WTC11 (cell line): ENCODE results near the gene NDUFS2. TPM values are rescaled to one million over a fixed set of nuclear protein-coding genes. Genes with fewer than 3 reads are reported as not detected.

Source experiments
- CREB1 ChIP-seq: sonication (generic); formaldehyde crosslinking; IDR thresholded peaks from 2 replicates; pipeline ENCODE4 v1.8.0; 2023; ENCODE audit warnings: mild to moderate bottlenecking, missing genetic modification reagents
- EMX1 ChIP-seq: fragments of 250-450 bp; sonication (Bioruptor Pico); IDR thresholded peaks from 2 replicates; pipeline ENCODE4 v1.8.0; 2021; ENCODE audit warnings: mild to moderate bottlenecking
- JAZF1 ChIP-seq: fragments of 250-450 bp; sonication (Bioruptor Pico); IDR thresholded peaks from 2 replicates; pipeline ENCODE4 v1.9.0; 2021; ENCODE audit warnings: moderate library complexity, mild to moderate bottlenecking, inconsistent platforms
- MYBL2 ChIP-seq: sonication (generic); formaldehyde crosslinking; IDR thresholded peaks from 2 replicates; pipeline ENCODE4 v1.8.1; 2023; ENCODE audit warnings: mild to moderate bottlenecking, moderate library complexity, missing genetic modification reagents
- NFE2L1 ChIP-seq: sonication (generic); formaldehyde crosslinking; IDR thresholded peaks from 2 replicates; pipeline ENCODE4 v1.8.1; 2023; ENCODE audit warnings: missing genetic modification reagents
- NFYB ChIP-seq: sonication (generic); formaldehyde crosslinking; conservative IDR thresholded peaks from 2 replicates; pipeline ENCODE4 v1.8.0; 2022; ENCODE audit warnings: low read depth, missing genetic modification reagents
- NR1H2 ChIP-seq: sonication (generic); formaldehyde crosslinking; IDR thresholded peaks from 2 replicates; pipeline ENCODE4 v1.9.0; 2021; ENCODE audit warnings: mild to moderate bottlenecking, moderate library complexity, missing genetic modification reagents
- NR2C2 ChIP-seq: sonication (generic); formaldehyde crosslinking; IDR thresholded peaks from 2 replicates; pipeline ENCODE4 v1.8.0; 2022; ENCODE audit warnings: mild to moderate bottlenecking, missing genetic modification reagents
- OVOL2 ChIP-seq: fragments of 250-450 bp; sonication (Bioruptor Pico); IDR thresholded peaks from 2 replicates; pipeline ENCODE4 v1.9.0; 2021; ENCODE audit warnings: mild to moderate bottlenecking, borderline replicate concordance
- SOX15 ChIP-seq: fragments of 250-450 bp; sonication (Bioruptor Pico); IDR thresholded peaks from 2 replicates; pipeline ENCODE4 v1.9.0; 2021; ENCODE audit warnings: mild to moderate bottlenecking
- TEAD1 ChIP-seq: sonication (generic); formaldehyde crosslinking; IDR thresholded peaks from 2 replicates; pipeline ENCODE4 v1.8.0; 2022; ENCODE audit warnings: mild to moderate bottlenecking, missing genetic modification reagents
- TP53 ChIP-seq: sonication (generic); formaldehyde crosslinking; IDR thresholded peaks from 2 replicates; pipeline ENCODE4 v1.8.1; 2023; ENCODE audit warnings: mild to moderate bottlenecking, missing genetic modification reagents
- ZNF219 ChIP-seq: sonication (generic); formaldehyde crosslinking; IDR thresholded peaks from 2 replicates; pipeline ENCODE4 v1.8.0; 2023; ENCODE audit warnings: missing genetic modification reagents, mild to moderate bottlenecking, borderline replicate concordance
- ZNF263 ChIP-seq: sonication (generic); formaldehyde crosslinking; IDR thresholded peaks from 2 replicates; pipeline ENCODE4 v1.8.1; 2022; ENCODE audit warnings: low read depth, mild to moderate bottlenecking, moderate library complexity, missing genetic modification reagents
- ZNF317 ChIP-seq: sonication (generic); formaldehyde crosslinking; IDR thresholded peaks from 2 replicates; pipeline ENCODE4 v1.8.1; 2023; ENCODE audit warnings: low read depth, mild to moderate bottlenecking, moderate library complexity, missing genetic modification reagents, borderline replicate concordance
- ZNF396 ChIP-seq: fragments of 250-450 bp; sonication (Bioruptor Pico); IDR thresholded peaks from 2 replicates; pipeline ENCODE4 v1.8.0; 2021; ENCODE audit warnings: mild to moderate bottlenecking, moderate library complexity, borderline replicate concordance
- total RNA-seq: library from RNA; stranded (reverse); gene quantifications from 3 replicates; pipeline ENCODE4 v1.2.3, GENCODE V29; 2021
- TF ChIP-seq, protein P1 (sequence below): sonication (generic); formaldehyde crosslinking; IDR thresholded peaks from 2 replicates; pipeline ENCODE4 v1.8.0; 2022; ENCODE audit warnings: mild to moderate bottlenecking, missing genetic modification reagents
- TF ChIP-seq, protein P2 (sequence below): sonication (generic); formaldehyde crosslinking; IDR thresholded peaks from 2 replicates; pipeline ENCODE4 v1.8.1; 2022; ENCODE audit warnings: low read depth, missing genetic modification reagents, borderline replicate concordance
- TF ChIP-seq, protein P3 (sequence below): sonication (generic); formaldehyde crosslinking; IDR thresholded peaks from 2 replicates; pipeline ENCODE4 v1.8.1; 2023; ENCODE audit warnings: mild to moderate bottlenecking, missing genetic modification reagents, moderate library complexity
- TF ChIP-seq, protein P4 (sequence below): sonication (generic); formaldehyde crosslinking; IDR thresholded peaks from 2 replicates; pipeline ENCODE4 v1.8.1; 2023; ENCODE audit warnings: mild to moderate bottlenecking, missing genetic modification reagents, borderline replicate concordance
- TF ChIP-seq, protein P5 (sequence below): sonication (generic); formaldehyde crosslinking; IDR thresholded peaks from 2 replicates; pipeline ENCODE4 v1.8.0; 2022; ENCODE audit warnings: mild to moderate bottlenecking, missing genetic modification reagents
- TF ChIP-seq, protein P6 (sequence below): fragments of 250-450 bp; sonication (Bioruptor Pico); IDR thresholded peaks from 2 replicates; pipeline ENCODE4 v1.9.0; 2021; ENCODE audit warnings: mild to moderate bottlenecking
- TF ChIP-seq, protein P7 (sequence below): fragments of 250-450 bp; sonication (Bioruptor Pico); IDR thresholded peaks from 2 replicates; pipeline ENCODE4 v1.8.0; 2021; ENCODE audit warnings: mild to moderate bottlenecking
- TF ChIP-seq, protein P8 (sequence below): sonication (generic); formaldehyde crosslinking; IDR thresholded peaks from 2 replicates; pipeline ENCODE4 v1.8.0; 2022; ENCODE audit warnings: mild to moderate bottlenecking, missing genetic modification reagents
- TF ChIP-seq, protein P9 (sequence below): sonication (generic); formaldehyde crosslinking; IDR thresholded peaks from 2 replicates; pipeline ENCODE4 v1.8.1; 2023; ENCODE audit warnings: mild to moderate bottlenecking, missing genetic modification reagents

Gene NDUFS2
- total RNA-seq, 1 experiment from 2014 or later = 108 TPM

DNA sequence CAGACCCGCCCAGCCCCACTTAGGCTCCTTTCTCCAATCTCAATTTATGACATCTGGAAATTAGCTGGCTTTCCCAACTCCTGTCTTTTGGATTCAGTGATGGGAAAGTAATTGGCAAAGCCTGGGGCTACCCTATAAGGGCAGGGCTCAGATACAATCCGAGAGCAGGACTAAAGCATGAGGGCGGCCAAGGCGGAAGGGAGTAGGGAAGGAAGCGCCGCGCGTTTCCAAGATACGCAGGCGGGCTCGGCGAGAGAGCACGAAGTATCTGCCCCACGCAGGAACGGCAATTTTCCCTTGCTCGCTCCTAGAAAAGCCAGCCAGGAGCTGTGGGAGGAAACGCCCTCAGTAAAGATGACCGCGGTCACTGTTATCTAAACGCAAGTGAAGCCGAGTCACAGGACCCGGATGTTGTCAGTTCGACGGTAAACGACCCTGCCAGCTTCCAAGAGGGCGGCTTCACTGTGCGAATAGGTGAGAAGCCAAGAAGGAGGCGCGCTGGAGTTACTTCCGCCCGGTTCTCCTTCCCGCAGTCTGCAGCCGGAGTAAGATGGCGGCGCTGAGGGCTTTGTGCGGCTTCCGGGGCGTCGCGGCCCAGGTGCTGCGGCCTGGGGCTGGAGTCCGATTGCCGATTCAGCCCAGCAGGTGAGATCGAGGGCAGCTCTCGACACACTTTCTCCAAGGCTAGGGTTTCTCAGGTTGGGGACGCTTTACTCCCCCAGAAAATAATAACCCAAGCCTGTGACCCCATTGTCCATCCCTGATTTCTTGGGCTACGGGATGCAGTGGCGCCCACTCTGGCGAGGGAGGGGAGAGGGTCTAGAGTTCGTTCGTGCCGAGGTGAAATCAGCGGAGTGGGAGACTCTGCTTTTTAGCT lies at the start of gene NDUFS2 (continued):
- TF ChIP-seq, protein P1, sequence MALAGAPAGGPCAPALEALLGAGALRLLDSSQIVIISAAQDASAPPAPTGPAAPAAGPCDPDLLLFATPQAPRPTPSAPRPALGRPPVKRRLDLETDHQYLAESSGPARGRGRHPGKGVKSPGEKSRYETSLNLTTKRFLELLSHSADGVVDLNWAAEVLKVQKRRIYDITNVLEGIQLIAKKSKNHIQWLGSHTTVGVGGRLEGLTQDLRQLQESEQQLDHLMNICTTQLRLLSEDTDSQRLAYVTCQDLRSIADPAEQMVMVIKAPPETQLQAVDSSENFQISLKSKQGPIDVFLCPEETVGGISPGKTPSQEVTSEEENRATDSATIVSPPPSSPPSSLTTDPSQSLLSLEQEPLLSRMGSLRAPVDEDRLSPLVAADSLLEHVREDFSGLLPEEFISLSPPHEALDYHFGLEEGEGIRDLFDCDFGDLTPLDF (CRISPR knock-in tag) = no peak
- TF ChIP-seq, protein P2, sequence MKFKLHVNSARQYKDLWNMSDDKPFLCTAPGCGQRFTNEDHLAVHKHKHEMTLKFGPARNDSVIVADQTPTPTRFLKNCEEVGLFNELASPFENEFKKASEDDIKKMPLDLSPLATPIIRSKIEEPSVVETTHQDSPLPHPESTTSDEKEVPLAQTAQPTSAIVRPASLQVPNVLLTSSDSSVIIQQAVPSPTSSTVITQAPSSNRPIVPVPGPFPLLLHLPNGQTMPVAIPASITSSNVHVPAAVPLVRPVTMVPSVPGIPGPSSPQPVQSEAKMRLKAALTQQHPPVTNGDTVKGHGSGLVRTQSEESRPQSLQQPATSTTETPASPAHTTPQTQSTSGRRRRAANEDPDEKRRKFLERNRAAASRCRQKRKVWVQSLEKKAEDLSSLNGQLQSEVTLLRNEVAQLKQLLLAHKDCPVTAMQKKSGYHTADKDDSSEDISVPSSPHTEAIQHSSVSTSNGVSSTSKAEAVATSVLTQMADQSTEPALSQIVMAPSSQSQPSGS (CRISPR knock-in tag) = no peak
- TF ChIP-seq ZNF317 (CRISPR knock-in tag) = no peak
- no peak for TF ChIP-seq ZNF263
- TF ChIP-seq ZNF396 (CRISPR knock-in tag) = no peak
- TF ChIP-seq SOX15 (CRISPR knock-in tag) = no peak
- TF ChIP-seq, protein P3, sequence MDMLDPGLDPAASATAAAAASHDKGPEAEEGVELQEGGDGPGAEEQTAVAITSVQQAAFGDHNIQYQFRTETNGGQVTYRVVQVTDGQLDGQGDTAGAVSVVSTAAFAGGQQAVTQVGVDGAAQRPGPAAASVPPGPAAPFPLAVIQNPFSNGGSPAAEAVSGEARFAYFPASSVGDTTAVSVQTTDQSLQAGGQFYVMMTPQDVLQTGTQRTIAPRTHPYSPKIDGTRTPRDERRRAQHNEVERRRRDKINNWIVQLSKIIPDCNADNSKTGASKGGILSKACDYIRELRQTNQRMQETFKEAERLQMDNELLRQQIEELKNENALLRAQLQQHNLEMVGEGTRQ = peak; percentile 59
- no peak for TF ChIP-seq NR2C2 (CRISPR knock-in tag)
- TF ChIP-seq, protein P4, sequence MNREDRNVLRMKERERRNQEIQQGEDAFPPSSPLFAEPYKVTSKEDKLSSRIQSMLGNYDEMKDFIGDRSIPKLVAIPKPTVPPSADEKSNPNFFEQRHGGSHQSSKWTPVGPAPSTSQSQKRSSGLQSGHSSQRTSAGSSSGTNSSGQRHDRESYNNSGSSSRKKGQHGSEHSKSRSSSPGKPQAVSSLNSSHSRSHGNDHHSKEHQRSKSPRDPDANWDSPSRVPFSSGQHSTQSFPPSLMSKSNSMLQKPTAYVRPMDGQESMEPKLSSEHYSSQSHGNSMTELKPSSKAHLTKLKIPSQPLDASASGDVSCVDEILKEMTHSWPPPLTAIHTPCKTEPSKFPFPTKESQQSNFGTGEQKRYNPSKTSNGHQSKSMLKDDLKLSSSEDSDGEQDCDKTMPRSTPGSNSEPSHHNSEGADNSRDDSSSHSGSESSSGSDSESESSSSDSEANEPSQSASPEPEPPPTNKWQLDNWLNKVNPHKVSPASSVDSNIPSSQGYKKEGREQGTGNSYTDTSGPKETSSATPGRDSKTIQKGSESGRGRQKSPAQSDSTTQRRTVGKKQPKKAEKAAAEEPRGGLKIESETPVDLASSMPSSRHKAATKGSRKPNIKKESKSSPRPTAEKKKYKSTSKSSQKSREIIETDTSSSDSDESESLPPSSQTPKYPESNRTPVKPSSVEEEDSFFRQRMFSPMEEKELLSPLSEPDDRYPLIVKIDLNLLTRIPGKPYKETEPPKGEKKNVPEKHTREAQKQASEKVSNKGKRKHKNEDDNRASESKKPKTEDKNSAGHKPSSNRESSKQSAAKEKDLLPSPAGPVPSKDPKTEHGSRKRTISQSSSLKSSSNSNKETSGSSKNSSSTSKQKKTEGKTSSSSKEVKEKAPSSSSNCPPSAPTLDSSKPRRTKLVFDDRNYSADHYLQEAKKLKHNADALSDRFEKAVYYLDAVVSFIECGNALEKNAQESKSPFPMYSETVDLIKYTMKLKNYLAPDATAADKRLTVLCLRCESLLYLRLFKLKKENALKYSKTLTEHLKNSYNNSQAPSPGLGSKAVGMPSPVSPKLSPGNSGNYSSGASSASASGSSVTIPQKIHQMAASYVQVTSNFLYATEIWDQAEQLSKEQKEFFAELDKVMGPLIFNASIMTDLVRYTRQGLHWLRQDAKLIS (CRISPR knock-in tag) = no peak
- TF ChIP-seq MYBL2 (CRISPR knock-in tag) = peak; percentile 75; the same call in 1 of the 2 replicates
- peak; percentile 82 for TF ChIP-seq TEAD1 (CRISPR knock-in tag)
- no peak for TF ChIP-seq TP53 (CRISPR knock-in tag)
- no peak for TF ChIP-seq OVOL2
- TF ChIP-seq, protein P5, sequence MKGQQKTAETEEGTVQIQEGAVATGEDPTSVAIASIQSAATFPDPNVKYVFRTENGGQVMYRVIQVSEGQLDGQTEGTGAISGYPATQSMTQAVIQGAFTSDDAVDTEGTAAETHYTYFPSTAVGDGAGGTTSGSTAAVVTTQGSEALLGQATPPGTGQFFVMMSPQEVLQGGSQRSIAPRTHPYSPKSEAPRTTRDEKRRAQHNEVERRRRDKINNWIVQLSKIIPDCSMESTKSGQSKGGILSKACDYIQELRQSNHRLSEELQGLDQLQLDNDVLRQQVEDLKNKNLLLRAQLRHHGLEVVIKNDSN = peak; percentile 44; the same call in 1 of the 2 replicates
- TF ChIP-seq NR1H2 = no peak
- TF ChIP-seq EMX1 = no peak
- TF ChIP-seq, protein P6, sequence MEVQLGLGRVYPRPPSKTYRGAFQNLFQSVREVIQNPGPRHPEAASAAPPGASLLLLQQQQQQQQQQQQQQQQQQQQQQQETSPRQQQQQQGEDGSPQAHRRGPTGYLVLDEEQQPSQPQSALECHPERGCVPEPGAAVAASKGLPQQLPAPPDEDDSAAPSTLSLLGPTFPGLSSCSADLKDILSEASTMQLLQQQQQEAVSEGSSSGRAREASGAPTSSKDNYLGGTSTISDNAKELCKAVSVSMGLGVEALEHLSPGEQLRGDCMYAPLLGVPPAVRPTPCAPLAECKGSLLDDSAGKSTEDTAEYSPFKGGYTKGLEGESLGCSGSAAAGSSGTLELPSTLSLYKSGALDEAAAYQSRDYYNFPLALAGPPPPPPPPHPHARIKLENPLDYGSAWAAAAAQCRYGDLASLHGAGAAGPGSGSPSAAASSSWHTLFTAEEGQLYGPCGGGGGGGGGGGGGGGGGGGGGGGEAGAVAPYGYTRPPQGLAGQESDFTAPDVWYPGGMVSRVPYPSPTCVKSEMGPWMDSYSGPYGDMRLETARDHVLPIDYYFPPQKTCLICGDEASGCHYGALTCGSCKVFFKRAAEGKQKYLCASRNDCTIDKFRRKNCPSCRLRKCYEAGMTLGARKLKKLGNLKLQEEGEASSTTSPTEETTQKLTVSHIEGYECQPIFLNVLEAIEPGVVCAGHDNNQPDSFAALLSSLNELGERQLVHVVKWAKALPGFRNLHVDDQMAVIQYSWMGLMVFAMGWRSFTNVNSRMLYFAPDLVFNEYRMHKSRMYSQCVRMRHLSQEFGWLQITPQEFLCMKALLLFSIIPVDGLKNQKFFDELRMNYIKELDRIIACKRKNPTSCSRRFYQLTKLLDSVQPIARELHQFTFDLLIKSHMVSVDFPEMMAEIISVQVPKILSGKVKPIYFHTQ (CRISPR knock-in tag) = no peak
- 0 out of 2 replicates have a peak, but pooled peaks have one; percentile 44 for TF ChIP-seq CREB1 (CRISPR knock-in tag)
- TF ChIP-seq, protein P7, sequence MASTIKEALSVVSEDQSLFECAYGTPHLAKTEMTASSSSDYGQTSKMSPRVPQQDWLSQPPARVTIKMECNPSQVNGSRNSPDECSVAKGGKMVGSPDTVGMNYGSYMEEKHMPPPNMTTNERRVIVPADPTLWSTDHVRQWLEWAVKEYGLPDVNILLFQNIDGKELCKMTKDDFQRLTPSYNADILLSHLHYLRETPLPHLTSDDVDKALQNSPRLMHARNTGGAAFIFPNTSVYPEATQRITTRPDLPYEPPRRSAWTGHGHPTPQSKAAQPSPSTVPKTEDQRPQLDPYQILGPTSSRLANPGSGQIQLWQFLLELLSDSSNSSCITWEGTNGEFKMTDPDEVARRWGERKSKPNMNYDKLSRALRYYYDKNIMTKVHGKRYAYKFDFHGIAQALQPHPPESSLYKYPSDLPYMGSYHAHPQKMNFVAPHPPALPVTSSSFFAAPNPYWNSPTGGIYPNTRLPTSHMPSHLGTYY (CRISPR knock-in tag) = no peak
- no peak for TF ChIP-seq NFYB (CRISPR knock-in tag)
- TF ChIP-seq, protein P8, sequence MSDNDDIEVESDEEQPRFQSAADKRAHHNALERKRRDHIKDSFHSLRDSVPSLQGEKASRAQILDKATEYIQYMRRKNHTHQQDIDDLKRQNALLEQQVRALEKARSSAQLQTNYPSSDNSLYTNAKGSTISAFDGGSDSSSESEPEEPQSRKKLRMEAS (CRISPR knock-in tag) = no peak
- TF ChIP-seq ZNF219 = no peak
- TF ChIP-seq, protein P9, sequence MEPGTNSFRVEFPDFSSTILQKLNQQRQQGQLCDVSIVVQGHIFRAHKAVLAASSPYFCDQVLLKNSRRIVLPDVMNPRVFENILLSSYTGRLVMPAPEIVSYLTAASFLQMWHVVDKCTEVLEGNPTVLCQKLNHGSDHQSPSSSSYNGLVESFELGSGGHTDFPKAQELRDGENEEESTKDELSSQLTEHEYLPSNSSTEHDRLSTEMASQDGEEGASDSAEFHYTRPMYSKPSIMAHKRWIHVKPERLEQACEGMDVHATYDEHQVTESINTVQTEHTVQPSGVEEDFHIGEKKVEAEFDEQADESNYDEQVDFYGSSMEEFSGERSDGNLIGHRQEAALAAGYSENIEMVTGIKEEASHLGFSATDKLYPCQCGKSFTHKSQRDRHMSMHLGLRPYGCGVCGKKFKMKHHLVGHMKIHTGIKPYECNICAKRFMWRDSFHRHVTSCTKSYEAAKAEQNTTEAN (CRISPR knock-in tag) = no peak
- TF ChIP-seq NFE2L1 (CRISPR knock-in tag) = no peak
- TF ChIP-seq JAZF1 = no peak
